HCT116 (cell line): ENCODE data around the gene QKI.

Experiments used
- CTCF ChIP-seq, 3 experiments: fragments of 200-600 bp in 1 of 3; sonication (generic) in 1 of 3; IDR thresholded peaks in 2 of 3; conservative IDR thresholded peaks in 1 of 3; 2 replicates each; pipeline ENCODE4 v1.5.1; 2012 to 2017; ENCODE audit warnings: low read depth in 2 of 3, low read length in 2 of 3, antibody characterized with exemption in 1 of 3, borderline replicate concordance in 1 of 3, control low read depth in 1 of 3, mild to moderate bottlenecking in 1 of 3, mixed read lengths in 1 of 3, mixed run types in 1 of 3, moderate library complexity in 1 of 3; ENCODE audit not compliant: insufficient read depth in 1 of 3
- EGR1 ChIP-seq: IDR thresholded peaks from 2 replicates; pipeline ENCODE4 v1.6.1; 2012; ENCODE audit warnings: low read depth
- EZH2 ChIP-seq: fragments of 200-600 bp; sonication (generic); IDR thresholded peaks from 2 replicates; pipeline ENCODE4 v1.6.1; 2017; ENCODE audit warnings: antibody characterized with exemption, mixed run types
- POLR2A ChIP-seq: IDR thresholded peaks from 2 replicates; pipeline ENCODE4 v1.7.0; 2011; ENCODE audit warnings: borderline replicate concordance; ENCODE audit not compliant: insufficient read depth, insufficient read length; ENCODE audit errors: extremely low read depth
- POLR2AphosphoS5 ChIP-seq: IDR thresholded peaks from 2 replicates; pipeline ENCODE4 v1.6.1; 2011; ENCODE audit warnings: mild to moderate bottlenecking, low read depth, low read length, moderate library complexity
- REST ChIP-seq: IDR thresholded peaks from 2 replicates; pipeline ENCODE4 v1.6.1; 2012; ENCODE audit warnings: low read depth
- SIN3A ChIP-seq: IDR thresholded peaks from 2 replicates; pipeline ENCODE4 v1.6.1; 2012; ENCODE audit warnings: low read depth
- YY1 ChIP-seq: IDR thresholded peaks from 2 replicates; pipeline ENCODE4 v1.6.1; 2011; ENCODE audit warnings: low read length, low read depth, moderate library complexity, mild to moderate bottlenecking; ENCODE audit not compliant: insufficient replicate concordance; ENCODE audit errors: extremely low read depth

DNA sequence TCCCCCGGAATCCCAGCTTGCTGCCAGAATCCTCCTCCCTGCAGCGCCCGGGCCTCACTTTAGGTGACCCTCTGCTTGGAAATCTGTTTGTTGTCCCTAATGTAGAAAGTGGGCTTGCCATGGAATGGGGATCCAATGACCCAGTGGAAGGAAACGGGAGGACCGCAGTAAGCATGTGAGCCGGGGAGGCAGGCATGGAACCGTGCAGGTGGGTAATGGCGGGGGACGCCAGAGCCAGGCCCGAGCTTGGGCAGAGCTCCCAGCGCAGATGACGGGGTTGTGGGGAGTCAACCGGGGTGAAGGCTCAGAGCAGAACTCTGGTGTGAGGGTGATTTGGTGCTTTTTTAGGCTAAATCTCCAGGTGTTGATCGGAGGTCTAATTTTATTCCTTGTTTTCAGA is 188.3 kb downstream of the QKI start:
- TF ChIP-seq POLR2A (no peak), POLR2AphosphoS5 (no peak), EZH2 (no peak), EGR1 (no peak), CTCF (IDR thresholded peaks at IDR 0.05 in 2 of 3, conservative IDR thresholded peaks at IDR 0.05 in 1 of 3; ENCODE audit: borderline replicate concordance in 1 of 3, insufficient read depth in 1 of 3, low read depth in 2 of 3, low read length in 2 of 3) (no peak), YY1 (no peak), SIN3A (no peak), REST (no peak)
